Fibroblast of lung (primary cell): ENCODE results near the gene SP110.

Experiments
- EZH2 ChIP-seq: IDR thresholded peaks from 2 replicates; pipeline ENCODE4 v1.5.1; 2012; ENCODE audit warnings: low read length, control low read depth, mild to moderate bottlenecking; ENCODE audit errors: missing control alignments
- TF ChIP-seq, protein P1 (sequence below), 2 donors: IDR thresholded peaks in 1 of 2; conservative IDR thresholded peaks in 1 of 2; 1 replicate in 1 of 2; 2 replicates in 1 of 2; pipeline ENCODE4 v1.5.1; 2011 to 2012; ENCODE audit warnings: low read length in 2 of 2, control low read depth in 1 of 2, inconsistent platforms in 1 of 2, low read depth in 1 of 2, mild to moderate bottlenecking in 1 of 2

DNA sequence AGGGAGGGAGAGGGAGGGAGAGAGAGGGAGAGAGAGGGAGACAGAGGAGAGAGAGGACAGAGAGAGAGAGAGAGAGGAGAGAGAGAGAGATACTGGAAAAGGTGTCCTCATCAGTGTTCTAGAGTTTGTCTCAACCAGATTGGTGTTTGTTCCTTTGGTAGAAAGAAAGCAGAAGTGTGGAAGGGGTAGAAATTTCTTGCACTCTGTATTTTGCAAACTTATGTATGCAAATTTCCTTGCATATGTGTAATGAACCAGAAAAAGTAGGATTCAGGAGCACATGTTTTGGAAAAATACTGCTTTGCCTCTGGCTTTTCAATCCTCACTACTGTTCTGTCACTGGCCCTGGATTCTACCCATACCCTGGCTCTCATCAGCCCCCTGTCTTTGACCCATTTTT is 4.7 kb upstream of the SP110 start:
- TF ChIP-seq, protein P1, sequence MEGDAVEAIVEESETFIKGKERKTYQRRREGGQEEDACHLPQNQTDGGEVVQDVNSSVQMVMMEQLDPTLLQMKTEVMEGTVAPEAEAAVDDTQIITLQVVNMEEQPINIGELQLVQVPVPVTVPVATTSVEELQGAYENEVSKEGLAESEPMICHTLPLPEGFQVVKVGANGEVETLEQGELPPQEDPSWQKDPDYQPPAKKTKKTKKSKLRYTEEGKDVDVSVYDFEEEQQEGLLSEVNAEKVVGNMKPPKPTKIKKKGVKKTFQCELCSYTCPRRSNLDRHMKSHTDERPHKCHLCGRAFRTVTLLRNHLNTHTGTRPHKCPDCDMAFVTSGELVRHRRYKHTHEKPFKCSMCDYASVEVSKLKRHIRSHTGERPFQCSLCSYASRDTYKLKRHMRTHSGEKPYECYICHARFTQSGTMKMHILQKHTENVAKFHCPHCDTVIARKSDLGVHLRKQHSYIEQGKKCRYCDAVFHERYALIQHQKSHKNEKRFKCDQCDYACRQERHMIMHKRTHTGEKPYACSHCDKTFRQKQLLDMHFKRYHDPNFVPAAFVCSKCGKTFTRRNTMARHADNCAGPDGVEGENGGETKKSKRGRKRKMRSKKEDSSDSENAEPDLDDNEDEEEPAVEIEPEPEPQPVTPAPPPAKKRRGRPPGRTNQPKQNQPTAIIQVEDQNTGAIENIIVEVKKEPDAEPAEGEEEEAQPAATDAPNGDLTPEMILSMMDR (conservative IDR thresholded peaks at IDR 0.05 in 1 of 2, IDR thresholded peaks at IDR 0.05 in 1 of 2; ENCODE audit: low read depth in 1 of 2, low read length in 2 of 2): no peak
- TF ChIP-seq EZH2: no peak
